GM19324 (cell line): Measurements from ENCODE around the gene BIN1.
"Not testable (repeated sequence)": the region's sequence is repeated elsewhere in the genome, so short reads cannot be mapped to it uniquely, and the experiment has no call there.

Experiments
- ATAC-seq: cut with Tn5 transposase; IDR thresholded peaks from one replicate; pipeline ENCODE4 v1.9.1; 2021; ENCODE audit warnings: mild to moderate bottlenecking, moderate library complexity; ENCODE audit not compliant: unreplicated experiment, low FRiP score

The BIN1 gene

DNA sequence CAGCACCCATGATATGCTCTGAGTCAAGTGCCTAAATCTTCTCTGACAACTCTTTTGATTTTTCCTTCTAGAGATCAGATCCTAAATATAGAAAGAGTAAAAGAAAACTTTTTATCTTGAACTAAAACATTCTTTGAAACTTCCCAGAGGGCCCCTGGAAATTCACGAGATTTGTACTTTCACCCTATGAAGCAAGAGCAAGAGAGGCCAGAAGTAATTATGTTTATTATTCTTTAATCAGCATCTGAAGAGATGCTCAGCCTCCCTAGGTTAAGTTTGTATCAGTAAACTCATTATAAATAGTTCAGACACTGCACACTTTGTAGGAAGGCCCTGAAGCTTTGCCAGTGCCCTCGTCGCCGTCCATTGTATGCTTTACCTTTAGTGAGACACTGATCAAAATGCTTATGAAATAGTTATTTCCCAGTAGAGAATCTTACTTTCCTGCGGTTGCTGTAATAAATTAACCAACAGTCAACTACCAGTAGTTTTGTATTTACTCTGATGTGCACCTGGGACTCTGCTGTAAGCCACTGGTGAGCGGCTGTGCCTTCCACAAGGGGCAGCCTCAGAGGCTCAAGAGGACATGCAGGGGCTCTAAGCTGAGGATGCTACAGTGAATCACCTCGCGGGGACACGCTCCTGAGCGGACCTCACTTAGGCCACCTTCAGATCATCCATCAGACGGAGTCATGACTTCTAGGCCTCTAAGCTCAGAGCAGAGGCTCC is 71.9 kb downstream of the BIN1 start:
- ATAC-seq: peak; percentile 67

- no peak for ATAC-seq
Observed at GRCh38 chr2:127034051-127034450, 72.9 kb downstream of the BIN1 start.

DNA sequence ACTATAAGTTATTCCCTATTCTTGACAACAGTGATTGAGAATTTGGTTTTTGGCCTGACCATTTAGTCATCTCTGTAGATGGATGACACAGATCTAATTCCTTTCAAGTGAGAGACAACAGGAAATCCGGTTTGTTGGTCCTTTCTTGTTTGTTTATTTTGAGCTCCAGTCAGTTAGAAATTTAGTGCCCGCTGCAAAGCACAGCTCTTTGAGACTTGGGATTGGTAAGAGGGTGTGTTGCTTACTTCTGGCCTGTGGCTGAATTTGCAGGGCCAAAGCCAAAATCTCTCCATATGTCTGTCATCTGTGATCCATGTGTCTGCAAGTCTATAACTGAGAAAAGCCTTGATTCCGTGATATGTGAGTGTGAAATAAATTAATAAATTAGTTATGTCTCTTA is 74.3 kb downstream of the BIN1 start:
- no peak for ATAC-seq

GRCh38 chr2:127029350-127030051 is 77.5 kb downstream of the BIN1 start:
- ATAC-seq: no peak

DNA sequence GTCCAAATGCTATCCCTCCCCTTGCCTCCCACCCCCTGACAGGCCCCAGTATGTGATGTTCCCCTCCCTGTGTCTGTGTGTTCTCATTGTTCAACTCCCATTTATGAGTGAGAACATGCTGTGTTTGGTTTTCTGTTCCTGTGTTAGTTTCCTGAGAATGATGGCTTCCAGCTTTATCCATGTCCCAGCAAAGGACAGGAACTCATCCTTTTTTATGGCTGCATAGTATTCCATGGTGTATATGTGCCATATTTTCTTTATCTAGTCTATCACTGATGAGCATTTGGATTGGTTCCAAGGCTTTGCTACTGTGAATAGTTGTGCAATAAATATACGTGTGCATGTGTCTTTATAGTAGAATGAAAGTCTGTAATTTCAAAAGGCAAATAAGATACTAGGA is 78.2 kb downstream of the BIN1 start:
- ATAC-seq: not testable (repeated sequence)

- ATAC-seq: no peak
Observed at GRCh38 chr2:127027715-127028114, 79.2 kb downstream of the BIN1 start.

GRCh38 chr2:127025359-127026166 is 81.4 kb downstream of the BIN1 start:
- ATAC-seq: peak; percentile 95

GRCh38 chr2:127024769-127025358 is 82.1 kb downstream of the BIN1 start:
- ATAC-seq: no peak

DNA sequence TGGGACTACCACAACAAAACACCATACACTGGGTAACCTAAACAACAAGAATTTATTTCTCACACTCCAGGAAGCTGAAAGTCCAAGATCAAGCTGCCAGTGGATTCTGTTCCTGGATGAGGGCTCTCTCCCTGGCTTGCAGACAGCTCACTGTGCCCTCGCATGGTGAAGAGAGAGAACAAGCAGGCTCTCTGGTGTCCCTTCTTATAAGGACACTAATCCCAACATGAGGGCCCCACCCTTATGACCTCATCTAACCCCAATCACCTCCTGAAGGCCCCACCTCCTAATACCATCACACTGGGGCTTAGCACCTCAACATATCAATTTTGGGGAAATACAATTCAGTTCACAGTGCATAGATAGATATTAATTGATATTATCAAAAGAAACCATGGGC is 83.5 kb downstream of the BIN1 start:
- no peak for ATAC-seq

DNA sequence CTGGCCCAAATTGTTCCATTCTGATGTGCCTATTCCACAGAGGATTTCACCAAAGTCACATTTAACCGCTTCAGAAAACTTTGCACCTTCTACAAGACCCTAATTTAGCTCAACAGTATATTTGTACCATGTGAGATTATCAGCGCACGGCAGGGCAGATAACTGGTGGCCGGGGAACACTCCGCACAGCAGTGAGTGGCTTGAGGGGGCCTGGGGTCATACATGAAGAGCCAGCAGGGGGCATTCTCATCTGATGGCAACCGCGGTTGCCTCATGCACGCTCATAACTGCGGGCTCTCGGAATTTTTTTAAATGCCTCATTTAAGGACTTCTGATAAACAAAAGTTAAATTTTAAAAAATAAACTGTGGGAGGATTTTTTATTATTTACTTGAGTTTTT is 84.1 kb downstream of the BIN1 start:
- ATAC-seq: no peak

GRCh38 chr2:127020536-127020935 is 86.4 kb downstream of the BIN1 start:
- no peak for ATAC-seq

GRCh38 chr2:127017548-127017947 is 89.4 kb downstream of the BIN1 start:
- no peak for ATAC-seq

GRCh38 chr2:127016329-127016728 is 90.6 kb downstream of the BIN1 start:
- ATAC-seq: no peak

GRCh38 chr2:127015106-127015910 is 91.6 kb downstream of the BIN1 start:
- no peak for ATAC-seq

DNA sequence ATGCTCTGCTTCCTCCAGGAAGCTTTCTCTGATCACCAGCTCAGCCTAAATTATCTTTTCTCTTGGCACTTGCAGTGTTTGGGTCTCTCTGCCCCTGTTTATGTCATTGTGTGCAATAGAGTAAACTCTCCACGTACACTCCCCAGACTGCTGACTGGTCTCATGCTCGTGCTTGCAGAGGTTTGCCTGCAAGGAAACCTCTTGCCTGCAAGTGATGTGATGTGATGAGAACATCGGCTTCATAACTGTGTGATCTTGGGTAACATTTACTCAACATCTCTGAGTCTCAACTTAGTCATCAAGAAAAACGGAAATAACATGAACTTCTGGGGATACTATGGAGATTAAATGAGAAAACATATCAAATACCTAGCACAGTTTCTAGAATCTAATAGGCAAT is 92.3 kb downstream of the BIN1 start:
- no peak for ATAC-seq

- no peak for ATAC-seq
Observed at GRCh38 chr2:127014224-127014623, 92.7 kb downstream of the BIN1 start.

GRCh38 chr2:127012868-127013267 is 94.1 kb downstream of the BIN1 start:
- no peak for ATAC-seq

DNA sequence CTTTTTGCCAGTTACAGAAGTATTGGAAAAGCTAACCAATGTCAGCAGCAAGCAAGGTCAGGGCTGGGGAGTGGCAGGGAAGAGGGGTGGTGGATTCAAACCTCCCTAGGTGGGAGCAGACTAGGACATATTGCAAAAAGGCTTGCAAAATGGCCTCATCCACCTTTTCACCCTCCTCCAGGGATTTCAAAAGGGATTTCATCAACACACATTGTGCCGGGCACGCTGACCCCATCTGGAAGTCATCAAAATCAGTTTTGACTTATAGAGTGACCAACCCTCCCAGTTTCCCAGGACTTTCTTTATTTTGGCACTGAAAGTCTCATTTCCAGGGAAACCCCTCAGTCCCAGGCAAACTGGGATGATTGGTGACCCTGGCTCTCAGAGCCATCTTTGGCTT is 94.7 kb downstream of the BIN1 start:
- no peak for ATAC-seq

GRCh38 chr2:127011796-127012195 is 95.2 kb downstream of the BIN1 start:
- no peak for ATAC-seq

- ATAC-seq: no peak
Observed at GRCh38 chr2:127011231-127011661, 95.7 kb downstream of the BIN1 start.
